Fibroblast of mammary gland (primary cell): ENCODE results near the gene KHDC4.
A peak's percentile ranks its signal among the peaks of the same experiment; 100 is the strongest.

Experiments used
- DNase-seq: peaks from one replicate; pipeline ENCODE4 v3.0.0-alpha.2; 2010; ENCODE audit warnings: low read depth
- H3K4me3 ChIP-seq: 2 replicates; pipeline ENCODE4 v1.5.1; 2011; ENCODE audit warnings: low read depth, mild to moderate bottlenecking, low read length, moderate library complexity; ENCODE audit not compliant: control insufficient read depth
- TF ChIP-seq, protein P1 (sequence below): conservative IDR thresholded peaks from 2 replicates; pipeline ENCODE4 v1.5.1; 2011; ENCODE audit warnings: low read depth, low read length, inconsistent platforms; ENCODE audit not compliant: control insufficient read depth, insufficient read depth

The KHDC4 gene

DNA sequence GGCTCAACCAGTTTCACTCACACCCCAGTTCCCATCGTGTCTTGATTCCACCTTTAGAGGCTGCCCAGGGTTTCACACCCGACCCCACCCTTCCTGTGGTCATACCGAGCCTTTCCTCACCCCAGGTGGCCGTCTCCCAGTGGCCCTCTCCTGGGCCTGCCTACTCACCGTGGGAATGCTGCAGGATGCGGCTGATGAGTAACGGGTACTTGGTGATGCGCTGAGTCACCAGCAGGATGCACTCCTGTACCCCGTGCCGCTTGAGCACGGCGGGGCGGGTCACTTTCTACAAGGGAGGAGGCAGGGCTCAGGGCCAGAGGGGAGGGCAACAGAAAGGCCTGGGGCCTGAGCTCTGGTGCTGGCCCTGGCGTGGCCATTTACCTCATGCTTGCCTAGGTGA, 27.7 kb upstream of the KHDC4 start:
- DNase-seq, result peak; percentile 99
- H3K4me3 ChIP-seq, result no peak overlapping the region
- TF ChIP-seq, protein P1, sequence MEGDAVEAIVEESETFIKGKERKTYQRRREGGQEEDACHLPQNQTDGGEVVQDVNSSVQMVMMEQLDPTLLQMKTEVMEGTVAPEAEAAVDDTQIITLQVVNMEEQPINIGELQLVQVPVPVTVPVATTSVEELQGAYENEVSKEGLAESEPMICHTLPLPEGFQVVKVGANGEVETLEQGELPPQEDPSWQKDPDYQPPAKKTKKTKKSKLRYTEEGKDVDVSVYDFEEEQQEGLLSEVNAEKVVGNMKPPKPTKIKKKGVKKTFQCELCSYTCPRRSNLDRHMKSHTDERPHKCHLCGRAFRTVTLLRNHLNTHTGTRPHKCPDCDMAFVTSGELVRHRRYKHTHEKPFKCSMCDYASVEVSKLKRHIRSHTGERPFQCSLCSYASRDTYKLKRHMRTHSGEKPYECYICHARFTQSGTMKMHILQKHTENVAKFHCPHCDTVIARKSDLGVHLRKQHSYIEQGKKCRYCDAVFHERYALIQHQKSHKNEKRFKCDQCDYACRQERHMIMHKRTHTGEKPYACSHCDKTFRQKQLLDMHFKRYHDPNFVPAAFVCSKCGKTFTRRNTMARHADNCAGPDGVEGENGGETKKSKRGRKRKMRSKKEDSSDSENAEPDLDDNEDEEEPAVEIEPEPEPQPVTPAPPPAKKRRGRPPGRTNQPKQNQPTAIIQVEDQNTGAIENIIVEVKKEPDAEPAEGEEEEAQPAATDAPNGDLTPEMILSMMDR, result peak; percentile 17

GRCh38 chr1:155960081-155960745, 26.0 kb upstream of the KHDC4 start:
- no peak overlapping the region for H3K4me3 ChIP-seq
- TF ChIP-seq, protein P1, result no peak
- no peak for DNase-seq

- DNase-seq, result no peak
- TF ChIP-seq, protein P1, result no peak
- no peak overlapping the region for H3K4me3 ChIP-seq
Observed at GRCh38 chr1:155957411-155957915, 23.2 kb upstream of the KHDC4 start.

GRCh38 chr1:155954645-155955044, 20.4 kb upstream of the KHDC4 start:
- DNase-seq, result no peak
- TF ChIP-seq, protein P1, result no peak
- no peak overlapping the region for H3K4me3 ChIP-seq

- H3K4me3 ChIP-seq, result no peak overlapping the region
- no peak for DNase-seq
- TF ChIP-seq, protein P1, result no peak
Observed at GRCh38 chr1:155952505-155952890, 18.3 kb upstream of the KHDC4 start.

- DNase-seq, result no peak
- TF ChIP-seq, protein P1, result no peak
- H3K4me3 ChIP-seq, result no peak overlapping the region
Observed at GRCh38 chr1:155951753-155952504, 17.7 kb upstream of the KHDC4 start.
